PC-9 (cell line): ENCODE results near the gene DHRS2.

Source experiments
- EZH2 ChIP-seq: fragments of 200-600 bp; sonication (generic); IDR thresholded peaks from 2 replicates; pipeline ENCODE4 v1.8.0; 2017; ENCODE audit warnings: antibody characterized with exemption, low read depth
- TF ChIP-seq, protein P1 (sequence below): fragments of 200-600 bp; sonication (generic); conservative IDR thresholded peaks from 2 replicates; pipeline ENCODE4 v1.6.1; 2017; ENCODE audit warnings: mixed run types, antibody characterized with exemption, mild to moderate bottlenecking, moderate library complexity

DNA sequence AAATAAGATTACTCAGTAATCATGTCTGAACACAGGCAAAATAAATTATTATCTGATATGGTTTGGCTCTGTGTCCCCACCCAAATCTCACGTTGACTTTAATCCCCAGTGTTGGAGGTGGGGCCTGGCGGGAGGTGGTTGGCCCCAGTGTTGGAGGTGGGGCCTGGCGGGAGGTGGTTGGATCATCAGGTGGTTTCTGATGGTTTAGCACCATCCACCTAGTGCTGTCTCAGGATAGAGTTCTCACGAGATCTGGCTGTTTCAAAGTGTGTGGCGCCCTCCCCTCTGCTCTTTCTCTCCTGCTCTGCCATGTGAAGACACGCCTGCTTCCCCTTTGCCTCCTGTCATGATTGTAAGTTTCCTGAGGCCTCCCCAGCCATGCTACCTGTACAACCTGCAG is 18.1 kb downstream of the DHRS2 start:
- TF ChIP-seq, protein P1, sequence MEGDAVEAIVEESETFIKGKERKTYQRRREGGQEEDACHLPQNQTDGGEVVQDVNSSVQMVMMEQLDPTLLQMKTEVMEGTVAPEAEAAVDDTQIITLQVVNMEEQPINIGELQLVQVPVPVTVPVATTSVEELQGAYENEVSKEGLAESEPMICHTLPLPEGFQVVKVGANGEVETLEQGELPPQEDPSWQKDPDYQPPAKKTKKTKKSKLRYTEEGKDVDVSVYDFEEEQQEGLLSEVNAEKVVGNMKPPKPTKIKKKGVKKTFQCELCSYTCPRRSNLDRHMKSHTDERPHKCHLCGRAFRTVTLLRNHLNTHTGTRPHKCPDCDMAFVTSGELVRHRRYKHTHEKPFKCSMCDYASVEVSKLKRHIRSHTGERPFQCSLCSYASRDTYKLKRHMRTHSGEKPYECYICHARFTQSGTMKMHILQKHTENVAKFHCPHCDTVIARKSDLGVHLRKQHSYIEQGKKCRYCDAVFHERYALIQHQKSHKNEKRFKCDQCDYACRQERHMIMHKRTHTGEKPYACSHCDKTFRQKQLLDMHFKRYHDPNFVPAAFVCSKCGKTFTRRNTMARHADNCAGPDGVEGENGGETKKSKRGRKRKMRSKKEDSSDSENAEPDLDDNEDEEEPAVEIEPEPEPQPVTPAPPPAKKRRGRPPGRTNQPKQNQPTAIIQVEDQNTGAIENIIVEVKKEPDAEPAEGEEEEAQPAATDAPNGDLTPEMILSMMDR = no peak
- TF ChIP-seq EZH2 = no peak
